GM12891 (cell line): ENCODE results near the gene GLCCI1.
A peak's percentile ranks its signal among the peaks of the same experiment; 100 is the strongest.
"Not testable (repeated sequence)": the region's sequence is repeated elsewhere in the genome, so short reads cannot be mapped to it uniquely, and the experiment has no call there.

Source experiments
- DNase-seq: peaks from one replicate; pipeline ENCODE4 v3.0.0; 2011; ENCODE audit warnings: low spot score; ENCODE audit not compliant: insufficient read length
- FAIRE-seq: peaks from 2 replicates; lab custom pipeline; 2011; peaks lifted over from hg19 to GRCh38; lab: Jason Lieb, UNC
- PAX5 ChIP-seq: IDR thresholded peaks from 2 replicates; pipeline ENCODE4 v1.6.1; 2011; ENCODE audit warnings: low read length, moderate library complexity, mild to moderate bottlenecking; ENCODE audit not compliant: insufficient read depth, severe bottlenecking
- POLR2A ChIP-seq: IDR thresholded peaks from 2 replicates; pipeline ENCODE4 v1.6.1; 2011; ENCODE audit warnings: low read depth, low read length, control low read depth
- POLR2AphosphoS5 ChIP-seq: IDR thresholded peaks from 2 replicates; pipeline ENCODE4 v1.6.1; 2011; ENCODE audit warnings: low read depth, low read length, control low read depth
- POU2F2 ChIP-seq: IDR thresholded peaks from 2 replicates; pipeline ENCODE4 v1.6.1; 2011; ENCODE audit warnings: low read depth, mild to moderate bottlenecking, control low read depth, low read length, moderate library complexity
- SPI1 ChIP-seq: IDR thresholded peaks from 2 replicates; pipeline ENCODE4 v1.6.1; 2011; ENCODE audit warnings: low read depth, low read length, control low read depth
- TAF1 ChIP-seq: IDR thresholded peaks from 2 replicates; pipeline ENCODE4 v1.6.1; 2011; ENCODE audit warnings: low read depth, low read length, control low read depth

GLCCI1 gene

DNA sequence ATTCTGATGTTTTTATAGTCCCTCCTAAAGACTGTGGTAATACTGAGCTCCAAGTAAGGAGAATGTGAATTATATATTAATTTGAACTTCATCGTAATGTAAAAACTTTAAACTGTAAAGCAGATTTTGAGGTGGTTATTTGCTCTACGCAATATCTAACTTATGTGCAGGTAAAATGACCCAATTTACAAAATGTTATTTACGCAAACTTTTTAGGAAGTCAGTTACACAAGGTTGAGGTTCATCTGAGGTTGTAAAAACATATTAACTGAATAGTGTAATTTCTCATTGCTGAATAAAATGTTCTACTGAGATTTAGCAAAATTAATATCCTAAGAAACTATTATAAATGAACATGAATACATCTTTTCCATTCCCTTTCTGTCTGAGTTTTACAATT lies 15.8 kb downstream of the GLCCI1 start:
- TF ChIP-seq TAF1 (no peak), POLR2A (no peak), POLR2AphosphoS5 (no peak), PAX5 (no peak), POU2F2 (no peak), SPI1 (no peak)
- DNase-seq = no peak
- FAIRE-seq = no peak

DNA sequence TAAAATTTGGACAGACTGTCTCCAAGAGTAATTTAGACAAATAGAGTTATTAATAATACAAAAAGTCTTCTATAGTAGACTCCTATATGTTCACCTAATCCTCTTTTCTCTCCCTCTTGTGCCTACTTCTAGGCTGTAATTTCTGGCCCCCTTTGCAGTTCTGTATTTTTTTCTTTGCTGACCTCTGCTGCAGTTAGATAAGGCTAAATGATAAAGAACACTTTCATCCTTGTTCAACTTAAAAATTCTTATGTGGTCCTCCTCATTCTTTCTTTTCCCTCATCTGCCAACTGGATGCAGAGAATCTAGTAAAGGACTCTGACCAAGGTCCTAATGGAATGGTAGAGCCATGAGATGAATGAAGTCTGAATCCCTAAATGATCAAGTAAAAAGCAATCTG lies 20.1 kb downstream of the GLCCI1 start:
- DNase-seq (no peak), FAIRE-seq (no peak)
- TF ChIP-seq PAX5 (no peak), POLR2AphosphoS5 (no peak), POLR2A (no peak), POU2F2 (no peak), SPI1 (no peak), TAF1 (no peak)

DNA sequence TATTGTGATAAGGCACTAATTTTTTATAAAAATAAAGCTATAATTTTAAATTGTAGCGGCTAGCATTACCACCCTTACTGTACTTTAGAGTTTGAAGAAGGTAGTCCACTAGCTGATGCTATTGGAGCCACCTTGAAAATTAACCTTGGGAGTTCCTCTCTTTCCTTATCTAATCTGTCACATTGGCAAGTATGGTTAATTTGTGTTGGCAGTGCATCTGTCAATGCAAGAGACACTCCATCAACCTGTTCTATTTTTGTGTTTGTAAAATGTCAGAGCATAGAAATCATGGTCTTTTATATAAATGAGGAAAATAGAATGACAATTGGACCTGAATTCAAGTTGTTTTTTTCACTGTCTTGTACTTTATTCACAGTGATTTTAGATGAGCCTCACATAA lies 20.5 kb downstream of the GLCCI1 start:
- TF ChIP-seq TAF1 (no peak), SPI1 (no peak), POLR2AphosphoS5 (no peak), PAX5 (no peak)
- FAIRE-seq = no peak
- DNase-seq = no peak

DNA sequence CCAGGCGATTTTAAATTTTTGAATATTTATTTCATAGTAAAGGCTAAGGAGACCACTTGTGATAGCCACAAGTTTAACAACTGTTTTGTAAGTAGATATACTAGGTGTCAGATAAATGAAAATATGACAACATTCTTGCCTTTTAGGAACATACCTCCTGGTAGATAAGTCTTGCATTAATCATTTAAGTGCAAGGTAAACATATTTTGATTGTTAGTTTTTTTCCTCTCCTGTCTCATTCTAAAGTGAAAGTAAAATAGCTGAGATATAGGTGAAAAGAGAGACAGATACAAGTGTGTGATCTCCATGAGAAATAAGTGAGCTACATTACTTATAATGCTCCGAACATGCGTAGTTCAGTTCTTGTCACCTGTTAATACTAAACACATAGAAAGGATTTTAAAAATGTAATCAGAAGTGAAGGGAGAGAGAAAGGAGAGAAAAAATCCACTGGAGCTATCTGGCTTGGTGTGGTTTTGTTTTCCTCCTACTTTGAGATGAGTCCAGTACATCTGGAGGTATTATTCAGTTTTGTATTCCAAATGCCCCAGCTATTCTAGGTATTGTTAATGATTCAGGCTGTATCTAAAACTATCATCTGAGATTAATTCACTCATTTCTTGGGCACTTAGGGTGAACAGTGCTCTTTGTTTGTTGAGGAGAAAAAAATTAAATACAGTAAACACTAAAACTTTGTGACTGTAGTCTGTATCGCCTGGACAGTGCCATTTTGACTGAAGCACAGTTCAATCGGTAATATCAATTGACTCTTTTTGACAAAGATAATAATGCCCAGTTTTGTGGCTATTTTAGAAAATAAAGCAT lies 21.2 kb downstream of the GLCCI1 start:
- no peak for DNase-seq
- no peak for TF ChIP-seq POU2F2
- no peak for TF ChIP-seq SPI1
- TF ChIP-seq POLR2AphosphoS5 = no peak
- TF ChIP-seq PAX5 = no peak
- TF ChIP-seq TAF1 = no peak
- TF ChIP-seq POLR2A = no peak
- peak; percentile 69 for FAIRE-seq

DNA sequence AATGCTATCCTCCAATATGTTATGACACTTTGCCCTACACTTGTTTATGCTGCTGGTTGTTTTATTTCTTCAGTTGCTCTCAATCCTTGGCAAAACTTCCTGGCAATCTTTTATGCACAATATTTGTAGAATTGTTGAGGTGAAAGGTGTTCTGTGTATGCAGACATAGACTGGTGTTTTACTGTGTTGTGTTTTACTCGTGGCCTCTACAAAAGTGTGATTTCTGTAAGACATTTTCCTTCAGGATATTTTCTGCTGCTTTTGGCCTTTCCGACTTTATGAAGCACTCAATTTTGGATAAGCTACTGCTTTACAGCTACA lies 21.8 kb downstream of the GLCCI1 start:
- FAIRE-seq = peak; percentile 47
- TF ChIP-seq TAF1 (no peak), SPI1 (no peak), POU2F2 (no peak), PAX5 (no peak), POLR2AphosphoS5 (no peak), POLR2A (no peak)
- DNase-seq = no peak

DNA sequence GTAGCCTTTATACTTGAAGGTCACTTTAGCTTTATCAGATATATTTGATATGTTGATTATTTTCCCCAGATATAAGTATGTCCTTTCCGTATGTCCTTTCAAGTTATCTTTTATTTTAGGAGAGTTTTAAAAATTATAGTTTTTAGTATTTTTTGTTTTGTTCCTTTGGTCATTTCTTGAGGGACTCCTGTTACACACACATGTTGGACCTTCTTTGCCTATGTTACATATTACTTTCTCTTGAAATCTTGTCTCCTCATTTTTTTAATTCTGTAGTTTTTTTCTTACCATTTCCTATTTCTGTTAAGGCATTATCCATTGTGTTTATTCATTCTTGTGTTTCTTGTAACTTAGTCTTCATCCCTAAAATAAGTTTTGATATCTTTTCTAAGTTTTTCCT lies 23.9 kb downstream of the GLCCI1 start:
- DNase-seq = no peak
- FAIRE-seq = no peak
- TF ChIP-seq SPI1 = no peak
- TF ChIP-seq POLR2A = no peak
- no peak for TF ChIP-seq PAX5
- TF ChIP-seq POLR2AphosphoS5 = no peak
- no peak for TF ChIP-seq TAF1
- TF ChIP-seq POU2F2 = no peak

DNA sequence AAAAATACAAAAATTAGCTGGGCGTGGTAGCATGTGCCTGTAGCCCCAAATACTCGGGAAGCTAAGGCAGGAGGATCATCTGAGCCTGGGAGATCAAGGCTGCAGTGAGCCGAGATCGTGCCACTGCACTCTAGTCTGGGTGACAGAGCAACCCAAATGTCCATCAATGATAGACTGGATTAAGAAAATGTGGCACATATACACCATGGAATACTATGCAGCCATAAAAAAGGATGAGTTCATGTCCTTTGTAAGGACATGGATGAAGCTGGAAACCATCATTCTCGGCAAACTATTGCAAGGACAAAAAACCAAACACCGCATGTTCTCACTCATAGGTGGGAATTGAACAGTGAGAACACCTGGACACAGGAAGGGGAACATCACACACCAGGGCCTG lies 26.8 kb downstream of the GLCCI1 start:
- not testable (repeated sequence) for FAIRE-seq, DNase-seq

DNA sequence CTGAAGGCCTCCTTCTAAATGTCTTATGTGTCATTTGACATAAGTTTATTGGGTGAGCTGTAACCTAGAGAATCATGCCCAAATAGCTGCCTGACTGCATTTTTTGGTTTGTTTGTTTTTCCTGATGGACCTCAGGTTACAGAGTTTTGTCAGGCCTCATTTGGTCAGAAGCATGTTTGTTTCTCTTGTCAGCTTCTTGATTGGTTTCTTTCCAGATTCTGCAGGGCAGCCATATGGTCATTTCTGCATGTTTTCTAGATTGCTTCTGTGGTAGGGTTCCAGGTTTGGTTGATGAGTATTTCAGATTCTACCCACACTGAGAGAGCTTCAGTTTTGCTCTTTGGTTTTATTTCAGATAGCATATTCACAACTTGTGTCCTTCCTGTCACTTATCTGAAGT lies 28.0 kb downstream of the GLCCI1 start:
- FAIRE-seq = peak; percentile 58
- DNase-seq = no peak
- TF ChIP-seq SPI1 = no peak
- no peak for TF ChIP-seq POLR2AphosphoS5
- TF ChIP-seq POU2F2 = no peak
- no peak for TF ChIP-seq TAF1
- no peak for TF ChIP-seq POLR2A
- no peak for TF ChIP-seq PAX5

DNA sequence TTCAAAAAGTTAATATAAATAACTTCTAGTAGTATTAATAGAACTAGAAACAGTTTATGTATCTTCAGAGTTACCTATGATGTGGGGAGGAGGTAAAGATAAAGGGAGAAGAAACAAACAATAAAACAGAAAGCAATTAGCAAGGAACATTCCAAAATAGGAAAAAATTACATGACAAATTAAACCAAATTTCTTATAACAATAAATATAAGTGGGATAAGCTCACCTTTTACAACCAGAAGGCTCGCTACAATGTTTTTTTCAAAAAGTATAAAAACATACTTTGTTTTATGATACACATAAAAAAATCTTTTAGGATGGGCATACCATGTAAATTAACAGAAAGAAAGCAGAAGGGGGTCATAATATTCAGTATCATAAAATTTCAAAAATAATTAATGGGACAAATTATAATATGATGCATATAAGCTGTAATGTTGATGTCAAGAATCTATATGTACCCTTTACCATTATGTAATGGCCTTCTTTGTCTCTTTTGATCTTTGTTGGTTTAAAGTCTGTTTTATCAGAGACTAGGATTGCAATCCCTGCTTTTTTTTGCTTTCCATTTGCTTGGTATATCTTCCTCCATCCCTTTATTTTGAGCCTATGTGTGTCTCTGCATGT lies 31.8 kb downstream of the GLCCI1 start:
- no peak for FAIRE-seq
- TF ChIP-seq POU2F2 (no peak), SPI1 (no peak), PAX5 (no peak), TAF1 (no peak), POLR2AphosphoS5 (no peak), POLR2A (no peak)
- DNase-seq = no peak

DNA sequence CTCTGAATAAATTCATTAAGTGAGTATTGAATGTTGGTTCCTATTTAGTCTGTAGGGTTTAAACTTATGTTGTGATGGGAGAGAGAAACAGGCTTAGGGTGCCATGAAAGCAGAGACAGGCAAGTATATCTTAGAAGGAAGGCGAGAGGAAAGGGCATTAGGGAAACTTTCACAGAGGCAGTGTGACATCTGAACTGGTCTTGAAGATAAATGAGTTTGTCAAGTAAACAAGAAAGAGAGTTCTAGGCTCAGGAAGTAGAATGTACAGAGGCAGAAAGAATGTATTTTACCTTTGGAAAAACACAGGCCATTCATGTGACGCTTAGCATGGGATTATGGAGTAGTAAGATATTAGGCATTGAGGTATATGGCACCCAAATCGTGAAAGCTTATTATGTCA lies 34.5 kb downstream of the GLCCI1 start:
- DNase-seq (no peak), FAIRE-seq (peak; percentile 26)
- TF ChIP-seq POLR2AphosphoS5 (no peak), TAF1 (no peak), POU2F2 (no peak), POLR2A (no peak)

DNA sequence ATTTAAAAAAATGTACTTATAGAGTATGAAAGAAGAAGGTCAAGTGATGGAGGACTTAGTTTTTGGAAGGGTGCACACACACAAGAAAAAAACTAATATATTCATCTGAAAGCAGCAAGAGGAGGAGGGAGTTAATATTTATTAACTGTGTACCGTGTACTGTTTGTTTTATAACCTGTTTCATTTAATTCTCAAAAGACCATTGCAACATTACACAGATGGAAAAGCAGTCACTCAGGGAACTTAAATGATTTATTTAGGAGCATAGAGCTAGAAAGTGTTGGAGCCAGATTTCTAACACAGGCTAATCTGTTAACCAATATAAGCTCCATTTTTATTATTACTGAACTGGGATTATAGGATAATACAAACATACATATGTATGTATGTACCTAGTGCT lies 36.7 kb downstream of the GLCCI1 start:
- no peak for DNase-seq
- TF ChIP-seq POLR2AphosphoS5 = no peak
- FAIRE-seq = no peak
